GM12865 (cell line): Measurements from ENCODE around the gene SOX8.
"Not testable (repeated sequence)": the region's sequence is repeated elsewhere in the genome, so short reads cannot be mapped to it uniquely, and the experiment has no call there.

Experiments
- DNase-seq: peaks from one replicate; pipeline ENCODE4 v3.0.0; 2010; ENCODE audit warnings: low read depth
- H3K4me3 ChIP-seq: 2 replicates; pipeline ENCODE4 v1.5.1; 2011; ENCODE audit warnings: mild to moderate bottlenecking, low read depth, low read length, control low read depth
- CTCF ChIP-seq: IDR thresholded peaks from 2 replicates; pipeline ENCODE4 v1.5.1; 2011; ENCODE audit warnings: low read length, control low read depth, low read depth, inconsistent platforms; ENCODE audit not compliant: insufficient read depth; ENCODE audit errors: missing control alignments

Gene SOX8

GRCh38 chr16:945271-946047 lies 36.1 kb upstream of the SOX8 start:
- no peak for TF ChIP-seq CTCF
- no peak overlapping the region for H3K4me3 ChIP-seq
- DNase-seq: no peak

- no peak for TF ChIP-seq CTCF
- DNase-seq: no peak
- no peak overlapping the region for H3K4me3 ChIP-seq
Measured at GRCh38 chr16:946048-946395, 35.5 kb upstream of the SOX8 start.

- no peak overlapping the region for H3K4me3 ChIP-seq
- TF ChIP-seq CTCF: no peak
- DNase-seq: no peak
Measured at GRCh38 chr16:947255-947921, 34.2 kb upstream of the SOX8 start.

GRCh38 chr16:947922-948303 lies 33.7 kb upstream of the SOX8 start:
- not testable (repeated sequence) for H3K4me3 ChIP-seq, DNase-seq

- H3K4me3 ChIP-seq, DNase-seq: not testable (repeated sequence)
Measured at GRCh38 chr16:948767-949166, 32.8 kb upstream of the SOX8 start.

GRCh38 chr16:950733-951573 lies 30.6 kb upstream of the SOX8 start:
- H3K4me3 ChIP-seq, DNase-seq: not testable (repeated sequence)

- H3K4me3 ChIP-seq: no peak overlapping the region
- no peak for TF ChIP-seq CTCF
- DNase-seq: no peak
Measured at GRCh38 chr16:951660-952301, 29.8 kb upstream of the SOX8 start.

GRCh38 chr16:952321-952720 lies 29.2 kb upstream of the SOX8 start:
- no peak for TF ChIP-seq CTCF
- no peak for DNase-seq
- H3K4me3 ChIP-seq: no peak overlapping the region

GRCh38 chr16:953818-954217 lies 27.8 kb upstream of the SOX8 start:
- not testable (repeated sequence) for H3K4me3 ChIP-seq, DNase-seq

GRCh38 chr16:955766-956165 lies 25.8 kb upstream of the SOX8 start:
- not testable (repeated sequence) for DNase-seq, H3K4me3 ChIP-seq
